ENCODE measurements around the gene C2orf76.

Gene C2orf76

GRCh38 chr2:119265693-119266066 is 101.0 kb downstream of the C2orf76 start:
- DNase-seq (ENCODE audit: low read depth in 3 of 3, low spot score in 1 of 3) = no peak

GRCh38 chr2:119264781-119265692 is 101.6 kb downstream of the C2orf76 start:
- DNase-seq (ENCODE audit: low read depth in 3 of 3, low spot score in 1 of 3) = no peak

GRCh38 chr2:119263656-119264055 is 103.0 kb downstream of the C2orf76 start:
- DNase-seq (ENCODE audit: low read depth in 3 of 3, low spot score in 1 of 3) = no peak

GRCh38 chr2:119263025-119263424 is 103.6 kb downstream of the C2orf76 start:
- no peak for DNase-seq (ENCODE audit: low read depth in 3 of 3, low spot score in 1 of 3)

GRCh38 chr2:119261493-119262225 is 105.0 kb downstream of the C2orf76 start:
- no peak for DNase-seq (ENCODE audit: low read depth in 3 of 3, low spot score in 1 of 3)

GRCh38 chr2:119260646-119261492 is 105.8 kb downstream of the C2orf76 start:
- DNase-seq (ENCODE audit: low read depth in 3 of 3, low spot score in 1 of 3) = no peak

- DNase-seq (ENCODE audit: low read depth in 3 of 3, low spot score in 1 of 3) = no peak
Observed at GRCh38 chr2:119259296-119259860, 107.3 kb downstream of the C2orf76 start.

- DNase-seq (ENCODE audit: low read depth in 3 of 3, low spot score in 1 of 3) = no peak
Observed at GRCh38 chr2:119257198-119257597, 109.4 kb downstream of the C2orf76 start.

- no peak for DNase-seq (ENCODE audit: low read depth in 3 of 3, low spot score in 1 of 3)
Observed at GRCh38 chr2:119256582-119256921, 110.1 kb downstream of the C2orf76 start.

- no peak for DNase-seq (ENCODE audit: low read depth in 3 of 3, low spot score in 1 of 3)
Observed at GRCh38 chr2:119255760-119256581, 110.7 kb downstream of the C2orf76 start.

- DNase-seq (ENCODE audit: low read depth in 3 of 3, low spot score in 1 of 3) = no peak
Observed at GRCh38 chr2:119254601-119255080, 112.0 kb downstream of the C2orf76 start.

- no peak for DNase-seq (ENCODE audit: low read depth in 3 of 3, low spot score in 1 of 3)
Observed at GRCh38 chr2:119253760-119254600, 112.7 kb downstream of the C2orf76 start.

GRCh38 chr2:119253114-119253702 is 113.4 kb downstream of the C2orf76 start:
- no peak for DNase-seq (ENCODE audit: low read depth in 3 of 3, low spot score in 1 of 3)
